ENCODE results near the gene RNF182. TPM values are rescaled to one million over a fixed set of nuclear protein-coding genes. Genes with fewer than 3 reads are reported as not detected.

Gene RNF182
- total RNA-seq, 1 donor from 2014 or later, result 0.20 TPM

Other genes starting within 250 kb of the RNF182 start
- gene RANBP9, start 213.1 kb upstream of the RNF182 start, total RNA-seq, result 23.1 and 24.6 TPM in 2 replicates
- 5.7 and 10.8 TPM in 2 replicates for gene MCUR1, start 110.4 kb upstream of the RNF182 start, total RNA-seq
- 0.99 and 1.6 TPM in 2 replicates for gene CD83, start 192.8 kb downstream of the RNF182 start, total RNA-seq

All from pulmonary artery endothelial cell (primary cell).